Measurements from ENCODE around the gene POTEM.
"Not testable (repeated sequence)": the region's sequence is repeated elsewhere in the genome, so short reads cannot be mapped to it uniquely, and the experiment has no call there.

The POTEM gene

GRCh38 chr14:18967134-18967533, at the start of gene POTEM:
Gene POTEM, plus strand, starts transcription at chr14:18967434. Its CDS starts 52 bp downstream, at chr14:18967486.
- DNase-seq, result not testable (repeated sequence)

DNA sequence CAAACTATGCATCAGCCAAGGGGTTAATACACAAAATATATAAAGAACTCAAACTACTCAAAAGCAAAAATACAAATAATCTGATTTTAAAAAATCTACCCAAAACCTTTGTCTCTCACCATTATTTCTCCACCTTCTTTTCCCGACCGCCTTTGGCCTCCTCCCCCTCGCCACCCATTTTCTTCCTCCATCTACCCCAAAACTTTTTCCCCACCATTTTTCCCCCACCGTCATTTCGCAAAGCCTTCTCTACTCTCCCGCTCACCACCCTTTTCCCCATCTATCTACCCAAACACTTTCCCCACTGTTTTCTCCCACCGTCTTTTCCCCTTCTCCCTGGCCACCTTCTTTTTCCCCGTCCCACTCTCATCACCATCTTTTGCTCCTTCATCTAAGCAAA, 48.9 kb upstream of the POTEM start:
- not testable (repeated sequence) for DNase-seq

DNA sequence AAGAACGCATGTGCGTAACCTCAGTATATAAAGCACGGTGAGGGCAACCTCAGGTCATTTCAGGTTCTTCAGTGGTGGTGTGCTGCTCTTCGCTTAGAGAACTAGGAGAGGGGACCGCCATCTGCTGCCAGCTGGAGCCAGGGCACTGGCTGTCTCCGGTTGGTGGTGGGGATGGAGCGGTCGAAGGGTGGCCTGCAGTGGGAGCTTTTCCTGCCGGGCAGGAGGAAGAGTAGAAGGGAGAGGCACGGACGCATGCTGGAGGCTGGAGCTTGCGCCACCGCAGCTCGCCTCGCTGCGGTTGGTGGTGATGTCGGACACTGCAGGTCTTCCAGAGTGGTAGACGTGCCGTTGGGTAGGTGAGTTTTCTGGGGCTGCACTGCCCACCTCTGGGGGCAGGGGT, 47.2 kb upstream of the POTEM start:
- DNase-seq, result not testable (repeated sequence)

DNA sequence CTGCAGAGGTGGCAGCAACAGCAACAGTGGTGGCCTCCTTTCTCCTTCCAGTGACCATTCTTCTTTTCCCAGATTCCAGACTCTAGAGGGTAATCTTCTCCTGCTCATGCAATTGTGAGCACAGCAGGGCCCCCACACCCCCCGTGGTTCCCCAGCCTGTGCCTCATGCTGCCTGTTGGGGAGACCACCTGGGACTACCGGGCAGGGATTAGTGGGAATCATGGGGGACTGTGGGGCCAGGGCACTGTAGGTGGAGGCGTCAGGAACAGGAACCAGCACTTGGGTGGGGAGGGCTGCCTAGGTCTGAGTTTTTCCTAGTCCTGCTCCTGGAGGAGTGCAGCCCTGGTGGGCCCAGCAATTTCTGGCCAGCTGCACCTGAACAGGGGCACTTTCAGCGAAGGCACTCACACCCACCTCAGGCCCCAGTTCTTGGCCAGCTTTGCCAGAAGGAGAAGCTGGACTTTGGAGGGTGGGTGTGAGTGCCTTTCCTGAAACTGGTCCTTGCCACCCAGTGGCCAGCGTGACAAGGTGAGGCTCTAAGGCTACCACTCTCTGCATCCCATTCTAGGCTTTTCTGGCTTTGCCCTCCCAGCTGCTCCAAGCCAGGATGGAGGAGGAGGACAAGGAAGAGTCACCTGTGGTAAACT, 46.1 kb upstream of the POTEM start:
- DNase-seq, result not testable (repeated sequence)

DNA sequence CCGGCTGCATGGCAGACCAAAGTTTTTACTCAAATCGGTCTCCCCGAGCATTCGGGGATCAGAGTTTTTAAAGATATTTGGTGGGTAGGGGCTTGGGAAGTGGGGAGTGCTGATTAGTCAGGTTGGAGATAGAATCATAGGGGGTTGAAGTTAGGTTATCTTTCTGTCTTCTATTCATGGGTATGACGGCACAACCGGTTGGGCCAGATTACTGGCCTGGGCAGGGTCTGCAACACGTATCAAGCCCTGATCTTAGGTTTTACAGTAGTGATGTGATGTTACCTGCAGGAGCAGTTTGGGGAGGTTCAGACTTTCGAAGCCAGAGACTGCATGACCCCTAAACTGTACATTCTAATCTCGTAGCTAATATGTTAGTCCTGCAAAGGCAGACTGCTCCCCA, 30.4 kb upstream of the POTEM start:
- DNase-seq, result not testable (repeated sequence)

DNA sequence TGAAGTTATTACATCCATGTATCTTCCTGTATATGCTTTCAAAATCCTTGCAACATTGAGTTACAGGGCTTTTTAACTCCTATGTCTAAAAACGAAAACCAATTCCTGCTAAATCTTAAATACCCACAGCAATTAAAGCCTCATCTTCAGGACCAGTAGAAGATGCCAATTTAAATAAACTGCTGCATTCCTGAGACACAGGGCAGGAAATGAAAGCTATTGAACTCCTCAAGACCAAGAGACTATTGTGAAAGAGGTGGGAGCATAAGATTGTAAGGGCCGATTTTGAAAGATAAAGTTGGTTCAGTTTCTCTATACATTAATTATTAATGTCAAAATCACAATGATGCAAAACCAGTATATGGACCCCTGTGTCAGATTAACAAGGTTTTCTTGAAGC, 28.5 kb upstream of the POTEM start:
- DNase-seq, result not testable (repeated sequence)

- not testable (repeated sequence) for DNase-seq
Measured at GRCh38 chr14:18949939-18950338, 17.3 kb upstream of the POTEM start.

GRCh38 chr14:18953085-18953484, 14.1 kb upstream of the POTEM start:
- not testable (repeated sequence) for DNase-seq

DNA sequence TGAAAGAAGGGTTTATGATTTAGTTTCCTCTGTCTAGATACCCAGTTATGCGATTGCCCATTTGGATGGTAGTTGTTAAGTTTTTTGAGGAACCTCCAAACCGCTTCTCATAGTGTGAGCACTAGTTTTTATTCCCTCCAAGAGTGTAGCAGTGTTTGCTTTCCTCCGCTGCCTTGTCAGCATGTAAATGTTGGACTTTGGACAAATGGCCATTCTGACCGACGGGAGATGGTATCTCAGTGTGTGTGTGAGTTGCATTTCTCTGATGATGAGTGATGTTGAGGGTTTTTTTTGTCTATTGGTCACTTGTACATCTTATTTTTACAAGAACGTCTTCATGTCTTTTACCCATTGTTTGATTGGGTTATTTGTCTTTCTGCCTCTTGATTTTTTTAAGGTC, 11.4 kb upstream of the POTEM start:
- DNase-seq, result not testable (repeated sequence)

DNA sequence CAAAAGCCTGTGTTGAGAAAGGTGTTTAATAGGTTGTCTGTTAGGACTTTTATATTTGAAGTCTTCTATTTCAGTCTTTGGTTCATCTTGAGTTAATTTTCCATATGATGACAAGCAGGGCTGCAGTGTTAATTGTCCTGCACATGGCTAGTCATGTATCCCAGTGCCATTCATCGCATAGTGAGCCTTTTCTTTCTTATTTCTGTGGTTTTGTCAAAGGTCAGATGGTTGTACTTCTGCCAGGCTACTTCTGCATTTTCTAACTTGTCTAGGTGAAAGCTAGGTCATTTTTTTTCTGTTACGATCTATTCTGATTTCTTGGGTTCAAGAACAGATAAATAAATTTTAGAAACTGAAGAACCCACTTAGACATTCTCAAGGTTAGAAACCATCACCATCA, 5.7 kb upstream of the POTEM start:
- DNase-seq, result not testable (repeated sequence)

DNA sequence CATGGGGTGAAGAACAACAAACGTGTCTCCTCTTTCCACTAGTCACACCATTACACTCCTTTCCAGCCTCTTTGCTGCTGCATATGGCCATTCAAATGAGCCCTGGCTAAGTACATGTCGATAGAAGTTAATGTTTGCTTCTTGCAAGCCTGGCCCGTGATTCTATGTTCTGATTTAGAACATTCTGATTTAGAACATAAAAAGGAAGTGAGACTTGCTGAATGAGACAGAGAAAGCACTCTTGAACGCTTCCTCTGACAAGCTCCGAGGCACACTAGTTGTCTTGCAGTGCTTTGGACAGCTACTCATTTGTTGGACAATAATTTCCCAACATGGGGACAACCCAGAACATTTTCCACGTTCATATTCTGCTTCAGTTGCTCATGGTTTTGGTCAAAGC, 5.1 kb upstream of the POTEM start:
- DNase-seq, result not testable (repeated sequence)

DNA sequence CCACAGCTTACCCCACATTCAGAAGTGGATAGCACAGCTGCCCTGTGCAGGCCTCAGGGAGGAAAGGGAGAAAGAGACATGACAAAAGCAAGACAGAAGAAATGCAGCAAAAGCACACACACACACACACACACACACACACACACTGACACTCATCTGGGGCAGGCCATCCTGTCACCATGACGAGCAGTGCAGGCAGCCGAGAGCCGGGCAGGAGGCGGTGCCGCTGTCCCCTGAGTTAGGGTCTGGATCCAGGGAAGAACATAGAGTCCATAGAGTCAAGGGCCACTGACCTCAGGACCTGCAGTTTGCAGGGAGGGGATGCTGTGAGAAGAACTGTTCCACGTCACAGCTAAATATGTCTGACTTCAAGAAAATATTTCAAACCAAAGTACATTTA, 4.0 kb upstream of the POTEM start:
- not testable (repeated sequence) for DNase-seq

DNA sequence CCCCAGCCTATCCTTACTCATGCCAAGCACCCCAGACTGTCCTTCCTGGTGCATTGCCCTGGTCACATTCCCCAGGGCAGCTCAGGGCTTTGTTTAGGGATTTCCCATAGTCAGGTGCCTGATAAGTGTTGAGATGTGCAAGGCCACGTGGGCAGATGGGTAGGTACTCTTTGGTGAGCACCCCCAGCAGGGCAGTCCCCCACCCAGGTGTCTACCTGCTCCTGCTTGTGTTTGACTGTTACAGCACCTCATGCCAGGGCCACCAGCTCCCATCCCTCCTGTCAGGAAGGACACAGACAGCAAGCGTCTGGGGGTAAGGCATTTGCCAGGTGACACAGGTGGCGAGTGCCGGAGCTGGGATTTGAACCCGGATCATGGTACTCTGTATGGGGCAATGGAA, 2.4 kb upstream of the POTEM start:
- DNase-seq, result not testable (repeated sequence)

- DNase-seq, result not testable (repeated sequence)
Measured at GRCh38 chr14:19002566-19002965, 35.3 kb downstream of the POTEM start.

GRCh38 chr14:19006490-19006889, 39.3 kb downstream of the POTEM start:
- not testable (repeated sequence) for DNase-seq

GRCh38 chr14:19007678-19008077, 40.4 kb downstream of the POTEM start:
- DNase-seq, result not testable (repeated sequence)

DNA sequence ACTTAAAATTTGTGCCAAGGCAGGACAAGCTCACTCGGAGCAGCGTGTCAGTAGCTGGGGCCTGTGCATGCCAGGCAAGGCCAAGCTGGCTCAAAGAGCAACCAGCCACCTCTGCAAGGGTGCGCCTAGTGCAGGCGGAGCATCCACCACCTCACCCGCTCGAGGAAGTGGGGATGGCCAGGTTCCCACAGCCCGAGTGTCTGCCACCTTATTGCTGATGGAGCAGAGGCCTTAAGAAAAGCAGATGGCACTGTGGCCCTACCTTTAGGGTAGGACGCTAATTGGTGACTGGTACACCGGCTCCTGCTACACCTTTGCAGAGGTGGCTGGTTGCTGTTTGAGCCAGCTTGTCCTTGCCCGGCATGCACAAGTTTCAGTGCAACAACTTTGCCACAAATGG, 43.8 kb downstream of the POTEM start:
- not testable (repeated sequence) for DNase-seq

DNA sequence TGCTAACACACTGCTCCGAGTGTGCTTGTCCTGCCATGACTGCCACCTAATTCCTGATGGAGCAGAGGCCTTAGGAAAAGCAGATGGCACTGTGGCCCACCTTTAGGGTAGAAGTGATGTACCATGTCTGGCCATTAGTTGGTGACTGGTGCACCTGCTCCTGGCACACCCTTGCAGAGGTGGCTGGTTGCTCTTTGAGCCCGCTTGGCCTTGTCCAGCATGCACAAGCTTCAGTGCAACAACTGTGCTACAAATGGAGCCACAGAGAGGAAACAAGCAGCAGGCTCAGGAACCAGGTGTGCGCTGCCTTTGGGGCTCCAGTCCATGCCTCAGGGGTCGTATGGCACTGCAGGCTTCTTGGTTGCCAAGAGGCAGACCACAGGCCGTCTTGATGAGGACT, 44.5 kb downstream of the POTEM start:
- not testable (repeated sequence) for DNase-seq

DNA sequence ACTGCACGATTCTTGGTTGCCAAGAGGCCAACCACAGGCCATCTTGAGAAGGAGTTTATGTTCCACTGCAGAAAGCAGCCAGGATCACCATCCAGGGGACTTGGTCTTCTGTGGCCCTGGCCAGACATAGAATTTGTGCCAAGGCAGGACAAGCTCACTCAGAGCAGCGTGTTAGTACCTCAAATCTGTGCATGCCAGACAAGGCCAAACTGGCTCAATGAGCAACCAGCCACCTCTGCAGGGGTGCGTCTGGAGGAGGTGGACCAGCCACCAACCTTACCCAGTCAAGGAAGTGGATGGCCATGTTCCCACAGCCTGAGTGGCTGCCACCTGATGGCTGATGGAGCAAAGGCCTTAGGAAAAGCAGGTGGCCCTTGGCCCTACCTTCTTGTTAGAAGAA, 48.0 kb downstream of the POTEM start:
- DNase-seq, result not testable (repeated sequence)

GRCh38 chr14:19025080-19025589, 57.9 kb downstream of the POTEM start:
- DNase-seq, result not testable (repeated sequence)

DNA sequence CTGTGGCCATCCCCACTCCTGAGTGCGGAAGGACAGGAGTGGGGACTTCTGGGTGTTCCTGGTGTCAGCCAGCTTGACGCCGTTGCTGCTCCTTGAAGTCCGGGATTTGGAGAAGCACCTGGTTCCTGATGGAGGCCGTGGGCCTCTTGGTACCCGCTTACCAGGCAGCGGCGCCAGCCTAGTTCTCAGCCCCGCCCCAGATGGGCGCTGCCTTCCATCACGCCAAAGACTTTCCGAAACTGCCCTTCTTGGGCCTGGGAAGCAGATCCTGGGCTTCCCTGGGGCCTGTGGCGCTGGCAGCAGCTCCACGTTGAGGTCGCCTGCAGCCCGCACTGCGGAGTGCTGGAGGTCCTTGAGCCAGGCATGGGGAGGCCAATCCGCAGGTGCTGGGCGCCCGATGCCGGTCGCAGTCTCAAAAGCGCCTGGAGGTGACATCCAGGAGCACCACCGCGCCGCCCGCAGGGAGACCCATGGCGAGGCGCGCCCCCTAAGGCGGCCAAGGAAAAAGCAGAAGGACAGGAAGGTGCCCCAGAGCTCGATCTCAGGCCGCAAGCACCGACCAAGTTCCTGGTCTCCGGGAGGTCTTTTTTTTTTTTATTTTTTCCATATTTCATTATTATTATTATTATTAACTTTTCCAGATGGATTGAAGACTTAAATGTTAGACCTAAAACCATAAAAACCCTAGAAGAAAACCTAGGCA, 59.6 kb downstream of the POTEM start:
- DNase-seq, result not testable (repeated sequence)

GRCh38 chr14:19027895-19028294, 60.7 kb downstream of the POTEM start:
- not testable (repeated sequence) for DNase-seq

DNA sequence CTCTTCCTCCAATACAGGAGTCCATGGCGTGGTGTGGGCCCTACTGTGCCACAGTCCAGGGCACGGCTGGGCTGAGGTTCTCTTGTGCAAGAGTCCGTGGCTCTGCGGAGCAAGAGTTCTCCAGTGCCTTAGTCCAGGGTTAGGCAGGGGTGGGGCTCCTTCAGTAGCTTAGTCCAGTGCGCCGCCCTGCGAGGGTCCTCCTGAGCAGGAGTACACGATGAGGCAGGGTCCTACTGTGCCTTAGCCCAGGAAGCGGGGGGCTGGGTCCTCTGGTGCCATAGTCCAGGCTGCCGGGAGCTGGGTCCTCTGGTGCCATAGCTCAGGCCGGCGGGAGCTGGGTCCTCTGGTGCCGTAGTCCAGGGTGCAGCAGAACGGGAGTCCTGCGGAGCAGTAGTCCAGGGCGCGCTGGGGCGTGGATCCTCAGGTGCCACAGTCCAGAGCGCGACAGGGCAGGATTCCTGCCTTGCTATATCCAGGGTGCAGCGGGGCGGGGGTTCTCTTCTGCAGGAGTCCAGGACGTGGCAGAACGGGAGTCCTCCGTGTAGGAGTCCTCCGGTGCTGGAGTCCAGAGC, 69.7 kb downstream of the POTEM start:
- DNase-seq, result not testable (repeated sequence)

Data from activated T-cell treated with anti-CD3 and anti-CD28 coated beads, Interleukin-2, amount 50 U/mL, for 1 hour (primary cell).